NCI-H2227 treated with DMSO at 0.1 percent for 48 hours (cell line): ENCODE measurements around the gene KLF14.
"Not testable (repeated sequence)": the region's sequence is repeated elsewhere in the genome, so short reads cannot be mapped to it uniquely, and the experiment has no call there.

Experiments
- DNase-seq: peaks from one replicate; lab custom pipeline; 2025; lab: John Stamatoyannopoulos, UW

The KLF14 gene

GRCh38 chr7:130719541-130719940 lies 14.5 kb downstream of the KLF14 start:
- no peak for DNase-seq

DNA sequence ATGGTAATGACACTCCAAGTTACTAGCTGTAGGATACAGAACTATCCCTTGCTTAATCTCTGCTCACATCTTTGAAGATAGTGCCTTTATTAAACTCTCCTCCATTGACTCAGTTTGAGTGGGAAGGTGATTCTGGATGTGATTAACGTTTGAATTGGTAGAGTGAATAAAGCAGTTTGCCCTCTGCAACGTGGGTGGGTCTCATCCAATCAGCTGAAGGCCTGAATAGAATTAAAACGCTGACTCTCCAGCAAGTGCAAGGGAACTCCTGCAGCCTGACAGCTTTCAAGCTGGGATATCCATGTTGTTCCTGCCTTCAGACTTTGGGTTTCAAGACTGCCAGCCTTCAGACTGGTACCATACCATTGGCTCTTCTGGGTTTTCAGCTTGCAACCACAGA lies 21.6 kb downstream of the KLF14 start:
- no peak for DNase-seq

DNA sequence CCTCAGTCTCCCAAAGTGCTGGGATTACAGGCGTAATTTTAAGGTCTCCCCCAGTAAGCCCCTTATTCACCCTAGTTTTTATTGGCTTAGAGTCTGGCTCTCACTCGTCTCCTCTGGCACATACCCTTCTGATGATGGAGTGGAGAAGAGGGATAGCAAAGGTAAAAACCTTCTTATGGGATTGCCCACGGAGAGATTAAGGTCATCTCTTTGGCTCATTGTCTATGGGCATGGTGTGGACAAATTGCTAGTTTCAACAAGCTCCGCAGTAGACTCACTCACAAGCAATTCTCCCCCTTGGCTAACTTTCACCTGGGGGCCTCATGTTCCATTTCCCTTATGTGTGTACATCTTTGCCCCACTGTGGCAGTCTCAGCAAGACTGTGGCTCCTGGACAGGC lies 25.2 kb downstream of the KLF14 start:
- DNase-seq: no peak

DNA sequence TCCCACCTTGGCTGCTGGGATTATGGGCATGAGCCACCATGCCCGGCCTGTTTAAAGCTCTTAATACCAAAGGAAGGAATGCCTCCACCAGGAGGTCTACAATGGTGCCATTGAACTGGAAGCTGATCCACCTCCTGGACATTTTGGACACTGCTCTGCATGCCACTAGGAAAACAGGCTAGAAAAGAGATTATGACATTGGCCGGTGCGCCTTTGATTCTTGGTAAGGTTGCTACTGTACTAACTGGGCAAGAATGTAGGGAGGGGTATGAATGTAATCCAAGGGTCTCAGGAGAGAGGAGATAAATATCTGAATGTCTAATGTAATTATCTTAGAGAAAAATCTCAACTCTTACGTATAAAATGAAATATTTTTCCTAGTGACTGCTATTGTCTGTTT lies 26.0 kb downstream of the KLF14 start:
- DNase-seq: no peak

- no peak for DNase-seq
These were observed 30.2 kb downstream of the KLF14 start for GRCh38 chr7:130703851-130704250.

- DNase-seq: no peak
These were observed 32.4 kb downstream of the KLF14 start for GRCh38 chr7:130701650-130702049.

GRCh38 chr7:130700760-130701159 lies 33.2 kb downstream of the KLF14 start:
- no peak for DNase-seq

DNA sequence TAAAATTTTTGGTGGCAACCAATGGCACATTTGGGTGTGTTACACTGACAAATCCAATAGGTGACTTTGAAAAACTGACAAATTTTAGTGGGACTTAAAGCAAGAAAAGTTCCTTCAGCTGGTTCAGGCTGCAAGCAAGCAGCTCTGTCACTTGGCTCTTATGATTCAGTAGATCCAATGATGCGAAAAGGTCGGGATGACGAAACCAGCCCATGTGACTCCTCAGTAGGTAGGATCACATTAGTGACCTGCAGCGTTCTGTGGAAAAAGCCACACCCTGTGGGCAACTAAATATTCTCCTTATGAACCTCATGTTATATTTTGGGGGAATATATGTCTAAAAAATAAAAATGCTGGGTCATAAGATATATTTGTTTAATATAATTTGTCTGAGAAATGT lies 34.3 kb downstream of the KLF14 start:
- DNase-seq: no peak

DNA sequence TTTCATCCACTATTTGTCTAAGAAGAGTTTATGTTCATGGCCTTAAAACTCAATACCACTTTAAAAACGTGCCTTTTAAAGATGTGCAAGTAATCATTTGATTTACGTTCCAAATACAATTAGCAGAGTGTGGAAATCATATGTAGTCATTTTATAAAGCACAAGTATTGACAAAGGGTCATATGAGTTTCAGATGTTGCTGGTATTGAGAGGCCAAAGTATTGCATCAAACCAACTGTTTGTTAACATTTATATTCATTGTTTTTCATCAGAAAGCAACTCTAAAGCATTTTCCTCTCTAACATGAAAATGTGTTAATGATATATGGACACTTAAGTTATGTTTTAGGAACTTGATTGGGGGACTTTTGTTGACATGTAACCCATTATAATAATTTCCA lies 36.2 kb downstream of the KLF14 start:
- DNase-seq: no peak

- no peak for DNase-seq
These were observed 38.2 kb downstream of the KLF14 start for GRCh38 chr7:130695840-130696239.

DNA sequence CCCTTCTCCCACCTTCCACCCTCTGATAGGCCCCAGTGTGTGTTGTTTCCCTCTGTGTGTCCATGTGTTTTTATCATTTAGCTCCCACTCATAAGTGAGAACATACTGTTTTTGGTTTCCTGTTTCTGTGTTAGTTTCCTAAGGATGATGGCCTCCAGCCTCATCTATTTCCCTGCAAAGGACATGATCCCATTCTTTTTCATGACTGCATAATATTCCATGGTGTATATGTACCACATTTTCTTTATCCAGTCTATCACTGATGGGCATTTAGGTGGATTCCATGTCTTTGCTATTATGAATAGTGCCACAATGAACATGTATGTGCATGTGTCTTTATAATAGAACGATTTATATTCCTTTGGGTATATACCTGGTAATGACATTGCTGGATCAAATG lies 41.6 kb downstream of the KLF14 start:
- DNase-seq: not testable (repeated sequence)

DNA sequence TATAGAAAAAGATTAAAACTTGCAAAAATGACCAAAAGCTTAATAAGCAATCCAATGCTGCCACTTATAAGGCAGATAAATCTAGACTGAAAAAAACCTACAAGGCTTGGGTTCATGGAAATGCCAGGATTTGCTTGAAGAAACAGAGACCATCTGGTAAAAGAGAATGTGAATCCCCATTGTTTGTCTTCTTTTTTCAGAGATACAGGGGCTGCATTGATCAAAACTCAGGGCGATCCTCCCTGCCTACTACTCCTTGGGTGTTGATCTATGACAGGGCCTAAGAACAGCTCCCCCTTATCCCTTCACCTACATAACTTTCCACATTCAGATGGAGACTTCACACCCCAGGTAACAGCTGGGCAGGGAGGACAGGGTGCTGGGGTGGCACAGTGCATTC lies 44.3 kb downstream of the KLF14 start:
- DNase-seq: no peak

DNA sequence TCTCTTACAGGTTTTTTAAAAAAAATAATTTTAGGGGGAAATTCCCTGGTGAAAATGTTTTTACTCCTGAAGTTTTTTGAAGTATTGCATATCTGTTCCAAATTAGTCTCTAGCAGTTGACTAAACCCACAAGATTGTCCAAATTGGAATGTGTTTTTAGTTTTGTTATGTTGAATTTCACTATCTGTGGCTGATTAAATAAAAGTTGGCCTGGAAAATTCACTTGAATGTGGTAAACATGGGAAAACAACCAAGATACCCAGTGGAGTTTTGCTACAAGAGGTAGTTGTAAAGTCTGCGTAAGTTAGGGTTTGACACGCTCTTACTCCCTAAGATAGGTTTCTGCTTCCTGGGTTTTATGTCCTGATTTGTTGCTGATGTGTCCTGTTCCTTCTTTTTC lies 51.0 kb downstream of the KLF14 start:
- DNase-seq: no peak
